B cell (primary cell): ENCODE data around the gene CACNA2D2.

Source experiments
- EZH2 ChIP-seq: IDR thresholded peaks from 2 replicates; pipeline ENCODE4 v1.6.1; 2012; ENCODE audit warnings: borderline replicate concordance, low read depth, mild to moderate bottlenecking, moderate library complexity, low read length; ENCODE audit not compliant: insufficient read depth, poor library complexity, severe bottlenecking
- TF ChIP-seq, protein P1 (sequence below): fragments of 200-600 bp; IDR thresholded peaks from one replicate; pipeline ENCODE4 v1.8.0; 2022; ENCODE audit warnings: antibody characterized with exemption, mild to moderate bottlenecking

GRCh38 chr3:50520849-50521248, 17.4 kb upstream of the CACNA2D2 start:
- TF ChIP-seq, protein P1, sequence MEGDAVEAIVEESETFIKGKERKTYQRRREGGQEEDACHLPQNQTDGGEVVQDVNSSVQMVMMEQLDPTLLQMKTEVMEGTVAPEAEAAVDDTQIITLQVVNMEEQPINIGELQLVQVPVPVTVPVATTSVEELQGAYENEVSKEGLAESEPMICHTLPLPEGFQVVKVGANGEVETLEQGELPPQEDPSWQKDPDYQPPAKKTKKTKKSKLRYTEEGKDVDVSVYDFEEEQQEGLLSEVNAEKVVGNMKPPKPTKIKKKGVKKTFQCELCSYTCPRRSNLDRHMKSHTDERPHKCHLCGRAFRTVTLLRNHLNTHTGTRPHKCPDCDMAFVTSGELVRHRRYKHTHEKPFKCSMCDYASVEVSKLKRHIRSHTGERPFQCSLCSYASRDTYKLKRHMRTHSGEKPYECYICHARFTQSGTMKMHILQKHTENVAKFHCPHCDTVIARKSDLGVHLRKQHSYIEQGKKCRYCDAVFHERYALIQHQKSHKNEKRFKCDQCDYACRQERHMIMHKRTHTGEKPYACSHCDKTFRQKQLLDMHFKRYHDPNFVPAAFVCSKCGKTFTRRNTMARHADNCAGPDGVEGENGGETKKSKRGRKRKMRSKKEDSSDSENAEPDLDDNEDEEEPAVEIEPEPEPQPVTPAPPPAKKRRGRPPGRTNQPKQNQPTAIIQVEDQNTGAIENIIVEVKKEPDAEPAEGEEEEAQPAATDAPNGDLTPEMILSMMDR: no peak
- TF ChIP-seq EZH2: no peak
